Upper lobe of left lung (tissue), 6 donors: ENCODE measurements around the gene KIF26B. TPM values are rescaled to one million over a fixed set of nuclear protein-coding genes. Genes with fewer than 3 reads are reported as not detected.

ENCODE experiments used
- ATAC-seq, 2 donors: fragments of 200-7000 bp; cut with Tn5 transposase; one replicate each; pipeline ENCODE4 v1.9.1; 2022; ENCODE audit warnings: mild to moderate bottlenecking in 2 of 2, moderate library complexity in 2 of 2; ENCODE audit not compliant: low FRiP score in 2 of 2
- DNase-seq, 2 donors: peaks; one replicate each; pipeline ENCODE4 v3.0.0-alpha.2; 2019 to 2020
- H3K27ac ChIP-seq, 4 donors: fragments of 200-600 bp; sonication (generic); one replicate each; pipeline ENCODE4 v1.5.1; 2016 to 2019
- H3K27me3 ChIP-seq, 4 donors: fragments of 200-600 bp; sonication (generic); one replicate each; pipeline ENCODE4 v1.5.1; 2017 to 2019
- H3K36me3 ChIP-seq, 4 donors: fragments of 200-600 bp; sonication (generic); one replicate each; pipeline ENCODE4 v1.5.1; 2016 to 2019
- H3K4me1 ChIP-seq, 4 donors: fragments of 200-600 bp; sonication (generic); one replicate each; pipeline ENCODE4 v1.5.1; 2018 to 2019
- H3K4me3 ChIP-seq, 4 donors: fragments of 200-600 bp; sonication (generic); one replicate each; pipeline ENCODE4 v1.5.1; 2017 to 2019; ENCODE audit warnings: mild to moderate bottlenecking in 2 of 4, moderate library complexity in 1 of 4
- H3K9me3 ChIP-seq, 4 donors: fragments of 200-600 bp; sonication (generic); one replicate each; pipeline ENCODE4 v1.5.1; 2018 to 2019
- EP300 ChIP-seq, 4 donors: sonication (generic); formaldehyde crosslinking; IDR thresholded peaks; one replicate each; pipeline ENCODE4 v1.5.1; 2017; ENCODE audit warnings: antibody characterized with exemption in 4 of 4, control low read depth in 2 of 4
- POLR2A ChIP-seq, 4 donors: fragments of 450-650 bp; IDR thresholded peaks; one replicate each; pipeline ENCODE4 v1.5.1; 2016 to 2017; ENCODE audit warnings: antibody characterized with exemption in 4 of 4, mild to moderate bottlenecking in 2 of 4
- POLR2AphosphoS5 ChIP-seq, 2 donors: sonication (generic); formaldehyde crosslinking; IDR thresholded peaks; one replicate each; pipeline ENCODE4 v1.5.1; 2017; ENCODE audit warnings: antibody characterized with exemption in 2 of 2
- WGBS, 2 donors: methylation state at CpG; one replicate each; pipeline ENCODE4 v1.1.5; 2017 to 2018; 5-methylcytosine and 5-hydroxymethylcytosine counted together
- total RNA-seq, 6 donors: library from RNA; depleted of rRNA in 4 of 6; stranded (reverse); fragments of >200 nt in 4 of 6; gene quantifications; one replicate each; pipeline versions ENCODE4 v1.1.0 to v1.2.1, GENCODE V29; 2016 to 2021
- TF ChIP-seq, protein P1 (sequence below), 6 experiments: fragments of 450-650 bp in 4 of 6; fragments of 200-600 bp in 2 of 6; sonication (generic) in 2 of 6; IDR thresholded peaks; one replicate each; pipeline ENCODE4 v1.5.1; 2016 to 2019; ENCODE audit warnings: antibody characterized with exemption in 6 of 6
- donor health status: DM: no; HTN: no; CAD: no; lungs with moderate emphysema.
- donor health status: DM: no; HTN: yes; CAD: no; lungs with severe emphysema.

KIF26B gene
- total RNA-seq, 6 donors from 2014 or later: 1.2 to 4.3 (median 2.1) TPM

DNA sequence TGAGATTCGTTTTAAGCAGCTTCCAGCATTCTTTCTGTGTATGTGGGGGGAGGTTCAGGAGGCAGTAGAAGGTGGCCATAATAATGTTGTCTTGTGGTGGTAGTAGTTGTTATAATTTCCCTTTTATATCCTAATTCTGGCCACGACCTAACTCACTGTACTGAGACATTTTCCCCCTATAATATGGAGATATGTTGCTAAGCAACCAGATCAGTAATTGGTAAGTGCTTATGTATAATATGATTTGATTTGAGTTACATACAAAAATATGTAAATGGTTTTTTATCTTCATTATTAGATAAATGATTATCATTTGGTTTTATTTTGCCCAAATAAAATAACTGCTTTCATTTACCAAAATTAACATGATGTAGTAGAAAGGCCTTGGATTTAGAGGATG is 376.2 kb downstream of the KIF26B start:
- Histone ChIP-seq H3K27me3 (no peaks in the 10 kb centered on the region), H3K9me3 (no peaks in the 10 kb centered on the region), H3K36me3 (no peaks in the 10 kb centered on the region), H3K27ac (no peak overlapping the region), H3K4me1 (no peaks in the 10 kb centered on the region), H3K4me3 (no peak overlapping the region)
- DNase-seq (no peak), ATAC-seq (no peak)
- TF ChIP-seq, protein P1, sequence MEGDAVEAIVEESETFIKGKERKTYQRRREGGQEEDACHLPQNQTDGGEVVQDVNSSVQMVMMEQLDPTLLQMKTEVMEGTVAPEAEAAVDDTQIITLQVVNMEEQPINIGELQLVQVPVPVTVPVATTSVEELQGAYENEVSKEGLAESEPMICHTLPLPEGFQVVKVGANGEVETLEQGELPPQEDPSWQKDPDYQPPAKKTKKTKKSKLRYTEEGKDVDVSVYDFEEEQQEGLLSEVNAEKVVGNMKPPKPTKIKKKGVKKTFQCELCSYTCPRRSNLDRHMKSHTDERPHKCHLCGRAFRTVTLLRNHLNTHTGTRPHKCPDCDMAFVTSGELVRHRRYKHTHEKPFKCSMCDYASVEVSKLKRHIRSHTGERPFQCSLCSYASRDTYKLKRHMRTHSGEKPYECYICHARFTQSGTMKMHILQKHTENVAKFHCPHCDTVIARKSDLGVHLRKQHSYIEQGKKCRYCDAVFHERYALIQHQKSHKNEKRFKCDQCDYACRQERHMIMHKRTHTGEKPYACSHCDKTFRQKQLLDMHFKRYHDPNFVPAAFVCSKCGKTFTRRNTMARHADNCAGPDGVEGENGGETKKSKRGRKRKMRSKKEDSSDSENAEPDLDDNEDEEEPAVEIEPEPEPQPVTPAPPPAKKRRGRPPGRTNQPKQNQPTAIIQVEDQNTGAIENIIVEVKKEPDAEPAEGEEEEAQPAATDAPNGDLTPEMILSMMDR (IDR thresholded peaks at IDR 0.05): no peak
- TF ChIP-seq POLR2AphosphoS5 (IDR thresholded peaks at IDR 0.05) (no peak), POLR2A (IDR thresholded peaks at IDR 0.05) (no peak), EP300 (IDR thresholded peaks at IDR 0.05) (no peak)
- 73 to 74% methylated on average over 2 of the region's 2 CpGs for WGBS, 2 donors

DNA sequence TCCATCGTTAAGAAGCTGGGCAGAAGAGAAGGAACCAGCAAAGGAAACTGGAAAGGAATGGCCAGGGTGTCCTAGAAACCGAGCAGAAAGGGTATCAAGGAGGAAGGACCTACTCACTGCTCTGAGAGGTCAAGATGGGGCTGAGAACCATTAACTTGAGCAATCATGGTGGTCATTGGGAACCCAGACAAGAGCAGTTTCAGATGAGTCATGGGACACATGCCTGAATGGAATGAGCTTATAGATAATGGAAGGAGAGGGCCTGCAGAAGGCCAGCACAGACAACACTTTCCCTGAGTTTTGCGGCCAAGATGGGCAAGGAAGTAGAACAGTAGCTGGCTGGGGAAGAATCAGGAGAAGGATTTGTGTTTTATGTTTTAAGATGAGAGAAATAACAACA is 383.2 kb downstream of the KIF26B start:
- Histone ChIP-seq H3K36me3 (no peaks in the 10 kb centered on the region), H3K4me3 (no peak overlapping the region), H3K27me3 (no peaks in the 10 kb centered on the region), H3K27ac (no peak overlapping the region), H3K9me3 (no peaks in the 10 kb centered on the region), H3K4me1 (no peaks in the 10 kb centered on the region)
- 88 to 91% methylated on average over 3 of the region's 3 CpGs for WGBS, 2 donors
- DNase-seq (no peak), ATAC-seq (no peak)
- TF ChIP-seq, protein P1 (IDR thresholded peaks at IDR 0.05): no peak
- TF ChIP-seq POLR2AphosphoS5 (IDR thresholded peaks at IDR 0.05) (no peak), EP300 (IDR thresholded peaks at IDR 0.05) (no peak), POLR2A (IDR thresholded peaks at IDR 0.05) (no peak)

DNA sequence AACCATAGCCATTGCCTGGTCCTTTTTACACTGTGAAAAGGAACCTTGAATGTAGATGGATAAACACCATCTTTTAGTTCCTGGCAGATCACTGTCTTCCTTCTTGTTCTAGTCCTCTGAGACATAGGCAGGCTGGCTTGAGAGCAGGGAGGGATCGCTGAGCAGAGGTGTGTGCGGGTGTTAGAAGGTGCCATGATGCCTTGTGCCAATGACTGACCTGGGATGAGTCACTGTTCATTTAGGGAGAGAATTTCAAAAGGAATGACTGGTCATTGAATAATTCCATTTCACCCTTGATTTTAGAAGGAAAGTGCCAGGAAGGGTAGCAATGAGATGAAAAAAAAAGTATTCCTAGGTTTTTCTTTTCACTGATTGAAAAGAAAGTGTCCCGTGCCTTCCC is 383.9 kb downstream of the KIF26B start:
- TF ChIP-seq POLR2AphosphoS5 (IDR thresholded peaks at IDR 0.05) (no peak), POLR2A (IDR thresholded peaks at IDR 0.05) (no peak), EP300 (IDR thresholded peaks at IDR 0.05) (no peak)
- TF ChIP-seq, protein P1 (IDR thresholded peaks at IDR 0.05): no peak
- ATAC-seq: no peak
- Histone ChIP-seq H3K4me3 (no peak overlapping the region), H3K27me3 (no peaks in the 10 kb centered on the region), H3K4me1 (no peaks in the 10 kb centered on the region), H3K9me3 (no peaks in the 10 kb centered on the region), H3K27ac (no peak overlapping the region), H3K36me3 (no peaks in the 10 kb centered on the region)
- WGBS, 2 donors: 93 to 97% methylated on average over 3 of the region's 3 CpGs
- DNase-seq: no peak

DNA sequence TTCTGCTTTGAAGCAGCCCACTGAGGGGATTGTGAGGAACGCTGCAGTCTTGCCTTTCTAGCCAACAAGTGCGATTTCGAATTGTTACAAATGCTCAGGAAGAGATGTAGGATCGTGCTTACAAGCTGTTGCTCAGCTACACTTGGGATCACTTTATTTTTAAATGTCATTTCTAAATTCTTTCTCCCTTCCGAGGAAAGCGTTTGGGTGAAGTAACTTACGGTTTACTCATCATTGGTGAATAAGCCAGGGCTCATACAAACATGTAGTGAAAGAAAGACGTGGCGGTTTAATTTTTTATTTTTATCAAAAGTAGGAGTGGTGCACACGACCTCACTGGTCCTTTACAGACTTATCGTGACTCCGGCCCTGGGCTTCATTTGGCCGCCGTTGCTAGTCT is 386.6 kb downstream of the KIF26B start:
- no peak for TF ChIP-seq EP300 (IDR thresholded peaks at IDR 0.05)
- TF ChIP-seq, protein P1 (IDR thresholded peaks at IDR 0.05): no peak
- no peak for TF ChIP-seq POLR2AphosphoS5 (IDR thresholded peaks at IDR 0.05)
- no peak for TF ChIP-seq POLR2A (IDR thresholded peaks at IDR 0.05)
- Histone ChIP-seq H3K36me3 (no peaks in the 10 kb centered on the region), H3K4me1 (no peaks in the 10 kb centered on the region), H3K27ac (no peak overlapping the region), H3K9me3 (no peaks in the 10 kb centered on the region), H3K27me3 (no peaks in the 10 kb centered on the region), H3K4me3 (no peak overlapping the region)
- no peak for ATAC-seq
- 90 to 94% methylated on average over 14 of the region's 14 CpGs for WGBS, 2 donors
- DNase-seq: no peak

DNA sequence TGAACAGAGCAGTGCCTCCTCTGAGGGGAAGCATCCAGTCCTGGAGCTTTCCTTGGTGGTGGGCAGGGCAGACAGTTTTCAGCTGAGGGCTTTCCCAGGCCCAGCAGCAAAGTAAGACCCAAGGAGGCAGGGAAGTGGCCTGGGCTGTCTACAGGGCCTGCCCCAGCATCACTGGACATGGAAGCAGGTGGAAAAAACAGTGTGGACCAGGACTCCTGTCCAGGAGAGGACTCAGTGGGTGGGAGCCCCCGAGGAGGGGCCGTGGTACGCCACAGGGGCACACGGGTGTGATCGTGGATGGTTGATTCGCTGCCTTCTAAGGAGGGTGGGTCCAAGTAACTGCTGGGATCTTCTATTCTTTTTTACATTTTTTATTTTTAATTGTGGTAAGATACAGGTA is 387.6 kb downstream of the KIF26B start:
- no peak overlapping the region for H3K27ac ChIP-seq
- no peaks in the 10 kb centered on the region for H3K9me3 ChIP-seq
- H3K4me3 ChIP-seq: no peak overlapping the region
- TF ChIP-seq POLR2AphosphoS5 (IDR thresholded peaks at IDR 0.05): no peak
- no peak for TF ChIP-seq POLR2A (IDR thresholded peaks at IDR 0.05)
- no peak for TF ChIP-seq EP300 (IDR thresholded peaks at IDR 0.05)
- TF ChIP-seq, protein P1 (IDR thresholded peaks at IDR 0.05): no peak
- no peaks in the 10 kb centered on the region for H3K27me3 ChIP-seq
- no peaks in the 10 kb centered on the region for H3K36me3 ChIP-seq
- ATAC-seq (no peak), DNase-seq (peak in 1 of 2 donors; percentile 52)
- H3K4me1 ChIP-seq: no peaks in the 10 kb centered on the region
- 96 to 98% methylated on average over 6 of the region's 6 CpGs for WGBS, 2 donors
